Trophoblast cell (in vitro differentiated cells and primary cell): ENCODE data around the gene NME5.

Source experiments
- DNase-seq, 2 donors: peaks; one replicate each; pipeline ENCODE4 v3.0.0-alpha.2; 2016
- H2AFZ ChIP-seq: 2 replicates; pipeline ENCODE4 v1.6.1; 2013; ENCODE audit warnings: low read length, moderate library complexity, mild to moderate bottlenecking; ENCODE audit not compliant: insufficient read depth, poor library complexity
- H2AK5ac ChIP-seq: 2 replicates; pipeline ENCODE4 v1.6.1; 2013; ENCODE audit warnings: mild to moderate bottlenecking, low read length
- H2BK120ac ChIP-seq: 2 replicates; pipeline ENCODE4 v1.6.1; 2013; ENCODE audit warnings: low read length, mild to moderate bottlenecking, moderate library complexity; ENCODE audit not compliant: insufficient read depth, poor library complexity
- H2BK12ac ChIP-seq: 2 replicates; pipeline ENCODE4 v1.6.1; 2013; ENCODE audit warnings: mild to moderate bottlenecking, low read length, moderate library complexity
- H2BK5ac ChIP-seq: 2 replicates; pipeline ENCODE4 v1.6.1; 2013; ENCODE audit warnings: low read length, low read depth, moderate library complexity, mild to moderate bottlenecking; ENCODE audit not compliant: poor library complexity
- H3K14ac ChIP-seq: 2 replicates; pipeline ENCODE4 v1.6.1; 2013; ENCODE audit warnings: mild to moderate bottlenecking, low read length
- H3K18ac ChIP-seq: 2 replicates; pipeline ENCODE4 v1.6.1; 2013; ENCODE audit warnings: mild to moderate bottlenecking, low read length
- H3K23ac ChIP-seq: 2 replicates; pipeline ENCODE4 v1.6.1; 2013; ENCODE audit warnings: low read length
- H3K27ac ChIP-seq: 2 replicates; pipeline ENCODE4 v1.5.1; 2013; ENCODE audit warnings: low read depth, mild to moderate bottlenecking, inconsistent platforms, low read length, moderate library complexity
- H3K27me3 ChIP-seq: 2 replicates; pipeline ENCODE4 v1.6.1; 2013; ENCODE audit warnings: inconsistent platforms, mild to moderate bottlenecking, low read length, moderate library complexity; ENCODE audit not compliant: insufficient read depth
- H3K36me3 ChIP-seq, 2 experiments: 1 replicate in 1 of 2; 2 replicates in 1 of 2; pipeline ENCODE4 v1.6.1; 2013; ENCODE audit warnings: low read length in 2 of 2, mild to moderate bottlenecking in 2 of 2, moderate library complexity in 1 of 2; ENCODE audit not compliant: insufficient read depth in 2 of 2, control insufficient read depth in 1 of 2
- H3K4ac ChIP-seq: 2 replicates; pipeline ENCODE4 v1.6.1; 2013; ENCODE audit warnings: low read depth, mild to moderate bottlenecking, low read length, moderate library complexity
- H3K4me1 ChIP-seq, 2 experiments: 1 replicate in 1 of 2; 2 replicates in 1 of 2; pipeline ENCODE4 v1.6.1; 2013; ENCODE audit warnings: low read length in 2 of 2, mild to moderate bottlenecking in 2 of 2, moderate library complexity in 1 of 2; ENCODE audit not compliant: insufficient read depth in 2 of 2, control insufficient read depth in 1 of 2
- H3K4me2 ChIP-seq: 2 replicates; pipeline ENCODE4 v1.6.1; 2013; ENCODE audit warnings: inconsistent platforms, mild to moderate bottlenecking, low read length, moderate library complexity
- H3K4me3 ChIP-seq: 2 replicates; pipeline ENCODE4 v1.5.1; 2013; ENCODE audit warnings: mild to moderate bottlenecking, low read depth, low read length, inconsistent platforms
- H3K79me1 ChIP-seq: one replicate; pipeline ENCODE4 v1.6.1; 2013; ENCODE audit warnings: low read length
- H3K79me2 ChIP-seq: 2 replicates; pipeline ENCODE4 v1.6.1; 2013; ENCODE audit warnings: low read length, mild to moderate bottlenecking; ENCODE audit not compliant: control insufficient read depth, insufficient read depth, poor library complexity
- H3K9ac ChIP-seq: 2 replicates; pipeline ENCODE4 v1.6.1; 2013; ENCODE audit warnings: mild to moderate bottlenecking, low read length
- H3K9me3 ChIP-seq: 2 replicates; pipeline ENCODE4 v1.6.1; 2013; ENCODE audit warnings: low read depth, mild to moderate bottlenecking, control low read depth, inconsistent platforms, low read length; ENCODE audit not compliant: insufficient read depth
- H4K12ac ChIP-seq: 2 replicates; pipeline ENCODE4 v1.6.1; 2013; ENCODE audit warnings: low read depth, mild to moderate bottlenecking, low read length, moderate library complexity
- H4K8ac ChIP-seq: 2 replicates; pipeline ENCODE4 v1.6.1; 2013; ENCODE audit warnings: low read depth, mild to moderate bottlenecking, low read length, moderate library complexity
- H4K91ac ChIP-seq: one replicate; pipeline ENCODE4 v1.6.1; 2013; ENCODE audit warnings: low read depth, mild to moderate bottlenecking, low read length, moderate library complexity
- WGBS: extraction: QIAGEN DNeasy Blood & Tissue Kit; methylation state at CpG from one replicate; pipeline ENCODE4 v1.1.7; 2013; ENCODE audit warnings: missing lambda C conversion rate; ENCODE audit not compliant: insufficient read length, insufficient coverage; ENCODE audit errors: extremely low coverage; 5-methylcytosine and 5-hydroxymethylcytosine counted together

NME5 gene

DNA sequence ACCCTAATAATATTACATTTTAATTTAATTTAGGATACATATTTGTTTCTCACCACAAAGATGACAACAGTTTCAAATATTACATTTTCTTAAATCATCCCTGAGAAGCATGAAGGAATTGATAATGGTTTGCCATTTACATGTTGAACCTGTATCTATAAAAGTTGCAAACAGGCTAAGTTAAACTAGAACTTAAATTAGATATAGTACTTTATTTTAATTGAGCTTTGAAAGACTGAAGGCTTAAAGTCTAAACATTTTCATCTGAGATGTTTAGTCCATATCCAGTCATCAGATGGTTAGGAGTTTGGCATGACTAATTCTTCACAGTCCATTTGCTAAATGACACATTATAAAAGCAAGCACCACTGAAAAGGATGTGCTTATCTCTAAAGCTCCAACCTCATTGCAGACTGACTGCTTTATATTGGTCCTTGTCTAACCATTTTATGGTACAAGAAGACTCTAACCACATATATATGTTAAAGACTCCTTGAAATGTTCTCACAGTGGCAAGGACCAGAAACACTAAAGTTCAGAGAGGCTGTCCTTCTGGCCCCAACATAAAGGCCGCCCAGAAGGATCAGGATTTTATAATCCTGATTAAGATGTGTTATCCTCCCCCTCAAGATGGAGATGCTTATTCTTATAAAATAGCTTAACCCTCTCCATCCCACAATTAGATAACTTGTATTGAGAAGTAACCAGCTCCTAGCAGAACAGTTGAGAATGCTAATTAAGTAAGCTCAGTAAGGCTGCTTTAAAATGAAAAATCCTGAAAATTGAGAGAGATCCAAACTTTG lies 29.6 kb downstream of the NME5 start:
- Histone ChIP-seq H4K8ac (no peak overlapping the region), H2AFZ (no peak overlapping the region), H4K91ac (no peak overlapping the region), H3K27me3 (no peaks in the 10 kb centered on the region), H3K14ac (no peak overlapping the region), H4K12ac (no peak overlapping the region), H3K4me1 (no peaks in the 10 kb centered on the region), H3K4me3 (no peak overlapping the region), H2BK12ac (no peak overlapping the region), H3K18ac (no peak overlapping the region), H2AK5ac (no peak overlapping the region), H3K9me3 (no peaks in the 10 kb centered on the region), H3K4ac (no peak overlapping the region), H3K36me3 (no peaks in the 10 kb centered on the region), H3K23ac (no peak overlapping the region), H3K79me1 (no peaks in the 10 kb centered on the region), H3K27ac (no peak overlapping the region), H3K9ac (no peak overlapping the region), H2BK120ac (no peak overlapping the region), H2BK5ac (no peak overlapping the region), H3K79me2 (no peaks in the 10 kb centered on the region), H3K4me2 (no peak overlapping the region)
- no peak for DNase-seq
- WGBS = no CpG with 5 or more reads among the region's 1 CpG

DNA sequence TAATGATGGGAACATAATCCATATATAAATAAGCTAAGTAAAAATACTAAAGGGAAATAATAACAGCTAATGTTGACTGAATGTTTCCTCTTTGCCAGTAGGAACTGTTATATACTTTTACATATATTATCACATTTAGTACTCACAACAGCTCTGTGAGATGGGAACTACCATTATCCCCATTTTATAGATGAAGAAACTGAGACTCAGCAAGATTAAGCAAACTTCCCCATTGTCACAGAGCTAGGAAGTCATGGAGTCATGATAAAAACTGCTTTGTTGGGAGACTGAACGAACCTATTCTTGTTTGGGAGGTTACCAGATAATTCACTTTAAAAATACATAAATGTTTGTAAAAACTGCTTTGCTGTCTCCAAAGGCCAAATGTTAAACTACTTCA lies 32.0 kb downstream of the NME5 start:
- WGBS = no CpG with 5 or more reads among the region's 1 CpG
- no peak overlapping the region for H2AK5ac ChIP-seq
- H3K36me3 ChIP-seq = no peaks in the 10 kb centered on the region
- H2BK120ac ChIP-seq = no peak overlapping the region
- no peaks in the 10 kb centered on the region for H3K9me3 ChIP-seq
- no peak overlapping the region for H2BK5ac ChIP-seq
- H3K27me3 ChIP-seq = no peaks in the 10 kb centered on the region
- H4K91ac ChIP-seq = no peak overlapping the region
- no peaks in the 10 kb centered on the region for H3K4me1 ChIP-seq
- no peak overlapping the region for H4K8ac ChIP-seq
- no peak overlapping the region for H3K4me2 ChIP-seq
- no peak overlapping the region for H3K4me3 ChIP-seq
- H3K9ac ChIP-seq = no peak overlapping the region
- no peak overlapping the region for H3K23ac ChIP-seq
- H3K79me2 ChIP-seq = no peaks in the 10 kb centered on the region
- no peak overlapping the region for H3K4ac ChIP-seq
- H3K79me1 ChIP-seq = no peaks in the 10 kb centered on the region
- no peak for DNase-seq
- H2BK12ac ChIP-seq = no peak overlapping the region
- no peak overlapping the region for H4K12ac ChIP-seq
- H3K18ac ChIP-seq = no peak overlapping the region
- H3K27ac ChIP-seq = no peak overlapping the region
- no peak overlapping the region for H3K14ac ChIP-seq
- H2AFZ ChIP-seq = no peak overlapping the region

DNA sequence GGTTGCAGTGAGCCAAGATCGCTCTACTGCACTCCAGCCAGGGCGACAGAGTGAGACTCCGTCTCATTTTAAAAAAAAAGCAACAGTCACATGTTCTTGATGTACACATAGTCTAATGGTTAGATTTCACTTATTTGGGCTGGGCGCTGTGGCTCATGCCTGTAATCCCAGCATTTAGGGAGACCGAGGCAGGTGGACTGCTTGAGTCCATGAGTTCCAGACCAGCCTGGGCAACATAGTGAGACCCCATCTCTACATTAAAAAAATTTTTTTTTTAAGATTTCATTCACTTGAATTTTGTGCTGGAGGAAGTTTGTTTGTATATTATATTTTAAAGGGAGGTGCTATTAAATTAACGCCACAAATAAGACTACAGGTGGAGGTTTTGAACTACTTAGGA lies 33.5 kb downstream of the NME5 start:
- no peaks in the 10 kb centered on the region for H3K79me1 ChIP-seq
- no peak overlapping the region for H2BK120ac ChIP-seq
- H2BK5ac ChIP-seq = no peak overlapping the region
- DNase-seq = no peak
- no CpG with 5 or more reads among the region's 6 CpGs for WGBS
- H3K36me3 ChIP-seq = no peaks in the 10 kb centered on the region
- H3K23ac ChIP-seq = no peak overlapping the region
- no peak overlapping the region for H3K14ac ChIP-seq
- no peak overlapping the region for H3K9ac ChIP-seq
- no peak overlapping the region for H2BK12ac ChIP-seq
- no peak overlapping the region for H4K8ac ChIP-seq
- no peak overlapping the region for H3K4me3 ChIP-seq
- no peaks in the 10 kb centered on the region for H3K4me1 ChIP-seq
- H3K18ac ChIP-seq = no peak overlapping the region
- H3K27ac ChIP-seq = no peak overlapping the region
- H4K12ac ChIP-seq = no peak overlapping the region
- H2AFZ ChIP-seq = no peak overlapping the region
- H4K91ac ChIP-seq = no peak overlapping the region
- H2AK5ac ChIP-seq = no peak overlapping the region
- H3K9me3 ChIP-seq = no peaks in the 10 kb centered on the region
- H3K4me2 ChIP-seq = no peak overlapping the region
- no peaks in the 10 kb centered on the region for H3K79me2 ChIP-seq
- H3K27me3 ChIP-seq = no peaks in the 10 kb centered on the region
- no peak overlapping the region for H3K4ac ChIP-seq

DNA sequence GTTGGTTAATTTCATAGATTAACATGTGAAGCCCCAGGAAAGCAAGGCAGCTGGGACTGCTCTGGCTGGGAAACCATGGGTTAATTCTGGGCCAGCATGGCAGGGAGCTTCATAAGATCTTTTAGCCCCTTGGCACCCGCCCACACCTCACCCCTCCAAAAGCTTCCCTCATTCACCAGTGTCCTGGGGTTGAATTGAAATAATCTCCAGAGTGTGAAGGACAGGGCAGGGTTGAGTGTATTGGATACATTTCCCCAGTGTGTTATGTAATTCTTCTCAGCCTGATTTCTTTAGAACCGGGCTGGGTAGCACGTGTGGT lies 36.0 kb downstream of the NME5 start:
- H2AFZ ChIP-seq = no peak overlapping the region
- no peaks in the 10 kb centered on the region for H3K36me3 ChIP-seq
- no peak overlapping the region for H3K9ac ChIP-seq
- no peaks in the 10 kb centered on the region for H3K9me3 ChIP-seq
- no peak overlapping the region for H2BK12ac ChIP-seq
- DNase-seq = no peak
- H3K23ac ChIP-seq = no peak overlapping the region
- no peak overlapping the region for H3K27ac ChIP-seq
- H2BK120ac ChIP-seq = no peak overlapping the region
- H3K27me3 ChIP-seq = no peaks in the 10 kb centered on the region
- H3K79me1 ChIP-seq = no peaks in the 10 kb centered on the region
- no peak overlapping the region for H2AK5ac ChIP-seq
- no peak overlapping the region for H3K4me3 ChIP-seq
- no peak overlapping the region for H4K12ac ChIP-seq
- no peaks in the 10 kb centered on the region for H3K4me1 ChIP-seq
- H3K18ac ChIP-seq = no peak overlapping the region
- no peak overlapping the region for H4K8ac ChIP-seq
- no peak overlapping the region for H3K4me2 ChIP-seq
- no peaks in the 10 kb centered on the region for H3K79me2 ChIP-seq
- no peak overlapping the region for H3K14ac ChIP-seq
- H4K91ac ChIP-seq = no peak overlapping the region
- no CpG with 5 or more reads among the region's 3 CpGs for WGBS
- no peak overlapping the region for H3K4ac ChIP-seq
- H2BK5ac ChIP-seq = no peak overlapping the region
